Stimulated activated naive B cell treated with anti-CD40 and anti-IgM and Interleukin-4, amounts not matched to agents 10 μg/mL and 1 μg/mL and 100 μg/mL, for 72 hours (primary cell): ENCODE data around the gene MICB.
A peak's percentile ranks its signal among the peaks of the same experiment; 100 is the strongest.
"Not testable (repeated sequence)": the region's sequence is repeated elsewhere in the genome, so short reads cannot be mapped to it uniquely, and the experiment has no call there.

Source experiments
- ATAC-seq, 2 donors: fragments of 150-1000 bp; cut with Tn5 transposase; replicated peaks; 2 replicates each; pipeline ENCODE4 v1.10.0; 2021; ENCODE audit warnings: moderate library complexity in 1 of 2
- DNase-seq: peaks from one replicate; pipeline ENCODE4 v3.0.0; 2021
- H3K27ac Mint-ChIP-seq: one replicate; pipeline ENCODE4 v1.8.0; 2022; ENCODE audit warnings: mild to moderate bottlenecking, mixed read lengths
- H3K27me3 Mint-ChIP-seq, 2 donors: one replicate each; pipeline ENCODE4 v1.8.0; 2022; ENCODE audit warnings: mixed read lengths in 2 of 2
- H3K36me3 Mint-ChIP-seq, 2 donors: one replicate each; pipeline ENCODE4 v1.8.0; 2022; ENCODE audit warnings: mixed read lengths in 2 of 2, mild to moderate bottlenecking in 1 of 2
- H3K4me1 Mint-ChIP-seq, 2 donors: one replicate each; pipeline ENCODE4 v1.8.0; 2022; ENCODE audit warnings: mixed read lengths in 2 of 2, mild to moderate bottlenecking in 1 of 2
- H3K4me3 Mint-ChIP-seq, 2 donors: one replicate each; pipeline ENCODE4 v1.8.0; 2022; ENCODE audit warnings: mild to moderate bottlenecking in 2 of 2, mixed read lengths in 2 of 2, moderate library complexity in 1 of 2
- H3K9me3 Mint-ChIP-seq, 2 donors: one replicate each; pipeline ENCODE4 v1.8.0; 2022; ENCODE audit warnings: mixed read lengths in 2 of 2, mild to moderate bottlenecking in 1 of 2

MICB gene

GRCh38 chr6:31509036-31509435 is 11.1 kb downstream of the MICB start:
- Mint-ChIP-seq H3K27ac (peak overlapping the region; percentile 26), H3K4me1 (peaks cover 4 to 12% of the 10 kb centered on the region in 2 donors)

GRCh38 chr6:31510007-31510406 is 12.1 kb downstream of the MICB start:
- Mint-ChIP-seq H3K36me3 (peaks cover 31 to 42% of the 10 kb centered on the region in 2 donors), H3K4me1 (peaks cover 2 to 8% of the 10 kb centered on the region in 2 donors), H3K4me3 (no peak overlapping the region), H3K27ac (no peak overlapping the region), H3K9me3 (no peaks in the 10 kb centered on the region), H3K27me3 (no peaks in the 10 kb centered on the region)
- no peak for ATAC-seq
- DNase-seq: no peak

More at GRCh38 chr6:31509036-31509435, 11.1 kb downstream of the MICB start:
- ATAC-seq, DNase-seq, H3K27me3 Mint-ChIP-seq, H3K9me3 Mint-ChIP-seq, H3K4me3 Mint-ChIP-seq: not testable (repeated sequence)
- peaks cover 33 to 44% of the 10 kb centered on the region in 2 donors for H3K36me3 Mint-ChIP-seq

- ATAC-seq (no peak), DNase-seq (no peak)
- H3K9me3 Mint-ChIP-seq: no peaks in the 10 kb centered on the region
- H3K4me3 Mint-ChIP-seq: no peak overlapping the region
- no peak overlapping the region for H3K27ac Mint-ChIP-seq
- H3K36me3 Mint-ChIP-seq: peaks cover 19 to 21% of the 10 kb centered on the region in 2 donors
- H3K4me1 Mint-ChIP-seq: no peaks in the 10 kb centered on the region
- H3K27me3 Mint-ChIP-seq: no peaks in the 10 kb centered on the region
Measured at GRCh38 chr6:31513456-31514165, 15.7 kb downstream of the MICB start.

- Mint-ChIP-seq H3K4me3 (no peak overlapping the region), H3K9me3 (no peaks in the 10 kb centered on the region), H3K27me3 (no peaks in the 10 kb centered on the region), H3K4me1 (peaks cover 0 to 3% of the 10 kb centered on the region in 2 donors), H3K36me3 (no peaks in the 10 kb centered on the region), H3K27ac (no peak overlapping the region)
- ATAC-seq (no peak), DNase-seq (no peak)
Measured at GRCh38 chr6:31521835-31522234, 23.9 kb downstream of the MICB start.

DNA sequence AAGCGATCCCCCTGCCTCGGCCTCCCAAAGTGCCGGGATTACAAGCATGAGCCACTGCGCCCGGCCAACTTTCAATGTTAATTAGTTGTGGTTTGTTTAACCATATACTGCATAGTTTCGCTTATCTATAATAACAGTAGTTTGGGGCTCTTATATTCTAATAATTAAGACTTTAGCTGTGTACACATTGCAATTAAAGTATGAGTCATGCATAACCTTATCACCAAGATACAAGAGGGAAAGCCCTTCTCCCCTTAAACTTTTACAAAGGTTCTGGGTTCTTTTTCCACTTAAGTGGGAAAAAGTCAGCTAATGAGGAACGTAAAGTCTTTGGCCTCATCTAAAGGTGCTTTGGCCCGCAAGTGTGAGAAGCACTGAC is 27.6 kb downstream of the MICB start:
- peaks cover 7 to 10% of the 10 kb centered on the region in 2 donors for H3K4me1 Mint-ChIP-seq
- no peak for ATAC-seq
- H3K36me3 Mint-ChIP-seq: peaks cover 19 to 22% of the 10 kb centered on the region in 2 donors
- H3K4me3 Mint-ChIP-seq: no peak overlapping the region
- DNase-seq: no peak
- no peaks in the 10 kb centered on the region for H3K9me3 Mint-ChIP-seq
- H3K27ac Mint-ChIP-seq: no peak overlapping the region
- no peaks in the 10 kb centered on the region for H3K27me3 Mint-ChIP-seq

DNA sequence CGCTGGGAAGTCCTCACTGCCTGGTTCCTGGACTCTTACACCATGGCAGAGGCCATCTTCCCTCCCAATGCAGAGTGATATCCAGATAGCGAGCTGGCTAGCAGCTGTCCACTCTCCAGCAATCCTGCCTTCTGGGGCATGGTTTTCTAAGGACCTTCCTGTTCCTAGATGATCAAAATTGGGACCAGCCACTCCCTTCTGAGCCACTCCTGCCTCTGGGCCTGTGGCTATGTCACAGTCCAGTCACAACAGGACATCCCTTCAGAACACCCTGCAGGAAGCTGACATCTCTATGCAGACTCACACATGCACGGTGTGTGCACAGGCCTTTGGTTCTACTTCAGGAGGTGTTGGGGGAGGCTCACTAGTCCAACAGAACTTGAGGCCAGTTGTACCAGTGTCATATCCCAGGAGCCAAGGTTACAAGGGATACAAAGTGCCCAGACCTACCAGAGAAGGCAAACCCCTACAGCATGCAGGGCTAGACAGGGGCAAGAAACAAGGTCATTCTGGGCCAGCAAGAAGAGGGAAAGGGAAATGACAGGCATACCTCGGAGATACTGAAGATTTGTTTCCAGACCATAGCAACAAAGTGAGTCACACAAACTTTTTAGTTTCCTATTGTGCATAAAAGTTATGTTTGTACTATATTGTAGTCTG is 28.1 kb downstream of the MICB start:
- no peaks in the 10 kb centered on the region for H3K9me3 Mint-ChIP-seq
- no peak overlapping the region for H3K27ac Mint-ChIP-seq
- no peak for DNase-seq
- H3K4me3 Mint-ChIP-seq: no peak overlapping the region
- H3K4me1 Mint-ChIP-seq: peaks cover 7 to 13% of the 10 kb centered on the region in 2 donors
- no peak for ATAC-seq
- peaks cover 22 to 26% of the 10 kb centered on the region in 2 donors for H3K36me3 Mint-ChIP-seq
- H3K27me3 Mint-ChIP-seq: no peaks in the 10 kb centered on the region

GRCh38 chr6:31528307-31528777 is 30.4 kb downstream of the MICB start:
- Mint-ChIP-seq H3K27ac (peak overlapping the region; percentile 91), H3K36me3 (peaks cover 27 to 38% of the 10 kb centered on the region in 2 donors), H3K9me3 (no peaks in the 10 kb centered on the region), H3K4me1 (peaks cover 13 to 25% of the 10 kb centered on the region in 2 donors), H3K4me3 (no peak overlapping the region), H3K27me3 (no peaks in the 10 kb centered on the region)
- no peak for DNase-seq
- peak; percentile 17 to 18 for ATAC-seq

- H3K9me3 Mint-ChIP-seq: no peaks in the 10 kb centered on the region
- H3K36me3 Mint-ChIP-seq: peaks cover 31 to 42% of the 10 kb centered on the region in 2 donors
- no peaks in the 10 kb centered on the region for H3K27me3 Mint-ChIP-seq
- ATAC-seq (peak; percentile 22 to 29), DNase-seq (no peak)
- H3K4me1 Mint-ChIP-seq: peaks cover 13 to 29% of the 10 kb centered on the region in 2 donors
- H3K27ac Mint-ChIP-seq: peak within 1 kb of the TSS; percentile 91
- no peak within 1 kb of the TSS for H3K4me3 Mint-ChIP-seq
Measured at GRCh38 chr6:31528821-31529328, 30.9 kb downstream of the MICB start, which contains the start of gene MCCD1. MCCD1 (plus strand) TSS chr6:31528962; CDS start chr6:31529015, 53 bp downstream.

DNA sequence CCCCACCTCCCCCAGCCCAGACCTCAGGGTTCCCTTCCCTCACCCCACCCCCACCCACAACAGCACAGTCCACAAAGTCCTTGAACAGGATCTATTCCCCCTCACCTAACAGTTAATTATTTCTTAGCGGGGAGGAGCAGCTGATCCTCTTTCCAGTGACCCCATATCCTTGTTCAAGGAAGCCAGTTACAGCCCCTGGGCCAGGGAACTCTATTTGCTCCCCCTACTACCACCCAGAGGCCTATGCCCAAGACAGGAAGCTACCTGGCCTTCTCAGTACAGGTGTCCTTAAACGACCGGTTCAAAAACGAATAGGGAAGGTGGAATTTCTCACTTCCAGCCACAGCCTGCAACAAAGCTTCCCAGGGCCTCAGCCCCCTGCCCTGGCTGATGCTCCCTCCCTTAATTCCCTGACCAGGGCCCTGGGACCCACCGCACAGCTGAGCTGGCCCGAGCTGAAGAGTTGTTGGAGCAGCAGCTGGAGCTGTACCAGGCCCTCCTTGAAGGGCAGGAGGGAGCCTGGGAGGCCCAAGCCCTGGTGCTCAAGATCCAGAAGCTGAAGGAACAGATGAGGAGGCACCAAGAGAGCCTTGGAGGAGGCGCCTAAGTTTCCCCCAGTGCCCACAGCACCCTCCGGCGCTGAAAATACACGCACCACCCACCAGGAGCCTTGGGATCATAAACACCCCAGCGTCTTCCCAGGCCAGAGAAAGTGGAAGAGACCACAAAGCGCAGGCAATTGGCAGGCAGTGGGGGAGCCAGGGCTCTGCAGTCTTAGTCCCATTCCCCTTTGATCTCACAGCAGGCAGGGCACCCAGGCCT is 31.6 kb downstream of the MICB start:
- no peaks in the 10 kb centered on the region for H3K27me3 Mint-ChIP-seq
- H3K4me1 Mint-ChIP-seq: peaks cover 13 to 29% of the 10 kb centered on the region in 2 donors
- ATAC-seq: peak; percentile 20 to 38
- H3K9me3 Mint-ChIP-seq: no peaks in the 10 kb centered on the region
- peak overlapping the region; percentile 91 for H3K27ac Mint-ChIP-seq
- no peak overlapping the region for H3K4me3 Mint-ChIP-seq
- peaks cover 35 to 44% of the 10 kb centered on the region in 2 donors for H3K36me3 Mint-ChIP-seq
- DNase-seq: no peak

- Mint-ChIP-seq H3K27me3 (no peaks in the 10 kb centered on the region), H3K27ac (no peak overlapping the region), H3K4me1 (peaks cover 16 to 39% of the 10 kb centered on the region in 2 donors), H3K36me3 (peaks cover 41 to 55% of the 10 kb centered on the region in 2 donors), H3K9me3 (no peaks in the 10 kb centered on the region), H3K4me3 (no peak overlapping the region)
- ATAC-seq (no peak), DNase-seq (no peak)
Measured at GRCh38 chr6:31530659-31531058, 32.7 kb downstream of the MICB start.

- ATAC-seq: no peak
Measured at GRCh38 chr6:31531162-31531561, 33.2 kb downstream of the MICB start.

DNA sequence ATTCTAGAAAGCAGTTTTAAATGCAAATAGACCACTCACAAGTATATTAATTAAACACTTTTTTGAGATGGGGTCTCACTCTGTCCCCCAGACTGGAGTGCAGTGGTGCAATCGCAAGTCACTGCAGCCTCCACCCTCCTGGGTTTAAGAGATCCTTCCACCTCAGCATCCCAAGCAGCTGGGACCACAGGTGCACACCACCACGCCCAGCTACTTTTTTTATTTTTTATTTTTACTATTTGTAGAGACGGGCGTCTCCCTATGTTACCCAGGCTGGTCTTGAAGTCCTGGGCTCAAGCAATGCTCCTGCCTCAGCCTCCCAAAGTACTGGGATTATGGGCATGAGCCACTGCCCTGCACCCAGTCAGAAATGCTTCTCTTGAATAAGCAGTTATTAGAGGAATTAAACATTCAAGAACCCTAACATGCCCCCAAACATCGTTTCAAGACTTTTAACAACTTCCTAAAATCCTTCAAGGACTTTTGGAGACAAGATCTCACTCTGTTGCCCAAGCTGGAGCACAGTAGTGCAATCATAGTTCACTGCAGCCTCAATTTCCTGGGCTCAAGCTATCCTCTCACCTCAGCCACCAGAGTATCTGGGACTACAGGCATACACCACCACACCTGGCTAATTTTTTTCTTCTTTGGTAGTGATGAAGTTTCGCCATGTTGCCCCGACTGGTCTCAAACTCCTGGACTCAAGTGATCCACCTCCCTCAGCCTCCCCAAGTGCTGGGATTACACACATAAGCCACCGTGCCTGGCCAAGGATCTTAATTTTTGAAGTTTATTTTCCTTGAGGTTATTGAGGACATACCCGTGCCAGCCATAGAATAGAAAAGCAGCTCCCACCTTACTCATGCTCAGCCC is 34.1 kb downstream of the MICB start:
- no peak for DNase-seq
- Mint-ChIP-seq H3K4me3 (no peak overlapping the region), H3K9me3 (no peaks in the 10 kb centered on the region), H3K4me1 (peaks cover 13 to 48% of the 10 kb centered on the region in 2 donors), H3K36me3 (peaks cover 44 to 66% of the 10 kb centered on the region in 2 donors), H3K27ac (no peak overlapping the region), H3K27me3 (no peaks in the 10 kb centered on the region)
- ATAC-seq: no peak

More at GRCh38 chr6:31531162-31531561, 33.2 kb downstream of the MICB start:
- Mint-ChIP-seq H3K4me3 (no peak overlapping the region), H3K4me1 (peaks cover 14 to 44% of the 10 kb centered on the region in 2 donors), H3K27ac (no peak overlapping the region), H3K27me3 (no peaks in the 10 kb centered on the region), H3K9me3 (no peaks in the 10 kb centered on the region), H3K36me3 (peaks cover 44 to 60% of the 10 kb centered on the region in 2 donors)
- no peak for DNase-seq
